ENCODE data around the gene ZGLP1. TPM values are rescaled to one million over a fixed set of nuclear protein-coding genes. Genes with fewer than 3 reads are reported as not detected.

Gene ZGLP1
- total RNA-seq, 2 experiments from 2014 or later, result 0.85 to 2.0 TPM

DNA sequence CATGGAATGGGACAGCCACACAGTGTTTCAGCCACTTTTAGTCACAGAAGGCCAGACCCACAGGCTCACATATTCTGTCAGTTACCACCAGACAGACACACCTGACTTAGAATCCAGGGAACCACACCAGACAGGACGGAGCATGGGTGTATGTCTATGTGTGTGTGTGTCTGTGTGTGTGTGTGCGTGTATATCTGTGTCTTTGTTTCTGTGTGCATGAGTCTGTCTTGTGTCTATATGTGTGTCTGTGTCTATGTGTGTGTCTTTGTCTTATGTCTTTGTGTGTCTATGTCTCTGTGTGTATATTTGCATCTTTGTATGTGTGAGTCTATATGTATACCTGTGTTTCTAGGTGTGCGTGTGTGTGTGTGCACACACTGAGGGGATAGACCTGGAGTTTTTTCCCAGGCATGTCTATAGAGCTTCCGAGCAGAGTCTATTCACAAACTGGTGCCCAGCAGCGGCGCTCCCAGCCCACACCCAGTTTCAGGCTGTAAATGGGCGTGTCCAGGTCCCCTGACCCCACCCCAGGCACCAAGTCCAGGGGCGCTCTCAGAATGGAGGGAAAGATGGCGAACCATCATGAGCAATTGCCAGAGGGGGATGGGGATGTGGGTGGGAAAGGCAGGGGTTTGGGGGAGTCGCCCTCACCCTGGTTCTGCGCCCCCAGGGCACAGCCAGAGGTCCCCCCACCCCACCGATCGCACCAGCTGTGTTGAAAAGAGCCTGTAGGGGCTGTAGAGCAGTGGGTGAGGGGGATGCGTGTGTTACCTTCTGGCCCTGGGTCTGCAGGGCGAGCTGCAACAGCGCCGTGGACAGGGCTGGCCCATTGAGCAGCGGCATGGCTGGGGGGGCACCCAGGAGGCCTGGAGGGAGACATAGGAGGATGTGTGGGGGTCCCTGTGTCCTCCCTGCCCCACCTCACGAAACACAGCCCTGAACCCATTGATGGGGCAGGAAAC, 12.5 kb upstream of the ZGLP1 start:
- Mint-ChIP-seq H3K9me3 (no peaks in the 10 kb centered on the region), H3K27me3 (no peaks in the 10 kb centered on the region), H3K27ac (no peak overlapping the region), H3K4me3 (no peak overlapping the region), H3K4me1 (ENCODE audit: low read depth) (no peaks in the 10 kb centered on the region), H3K36me3 (peaks cover 22% of the 10 kb centered on the region)
- POLR2A ChIA-PET, result no interaction called here
- intact Hi-C loops (cut with micrococcal nuclease), result no loop called here
- DNase-seq, result no peak
- CTCF ChIA-PET, result interaction anchor here (1.4 to 1.6 kb wide), 2 partner anchors 63 to 66 kb away, joined by 4 read pairs; no protein-coding TSS in a partner anchor

- Mint-ChIP-seq H3K27me3 (no peaks in the 10 kb centered on the region), H3K36me3 (peaks cover 21% of the 10 kb centered on the region), H3K27ac (no peak overlapping the region), H3K4me1 (ENCODE audit: low read depth) (peaks cover under 1% of the 10 kb centered on the region), H3K4me3 (no peak overlapping the region), H3K9me3 (no peaks in the 10 kb centered on the region)
- intact Hi-C loops (cut with micrococcal nuclease), result no loop called here
- ChIA-PET POLR2A (no interaction called here), CTCF (interaction anchor here (1.6 kb wide), 1 partner anchor 62 kb away, joined by 4 read pairs; no protein-coding TSS in a partner anchor)
- no peak for DNase-seq
Observed at GRCh38 chr19:10321417-10321797, 11.8 kb upstream of the ZGLP1 start.

DNA sequence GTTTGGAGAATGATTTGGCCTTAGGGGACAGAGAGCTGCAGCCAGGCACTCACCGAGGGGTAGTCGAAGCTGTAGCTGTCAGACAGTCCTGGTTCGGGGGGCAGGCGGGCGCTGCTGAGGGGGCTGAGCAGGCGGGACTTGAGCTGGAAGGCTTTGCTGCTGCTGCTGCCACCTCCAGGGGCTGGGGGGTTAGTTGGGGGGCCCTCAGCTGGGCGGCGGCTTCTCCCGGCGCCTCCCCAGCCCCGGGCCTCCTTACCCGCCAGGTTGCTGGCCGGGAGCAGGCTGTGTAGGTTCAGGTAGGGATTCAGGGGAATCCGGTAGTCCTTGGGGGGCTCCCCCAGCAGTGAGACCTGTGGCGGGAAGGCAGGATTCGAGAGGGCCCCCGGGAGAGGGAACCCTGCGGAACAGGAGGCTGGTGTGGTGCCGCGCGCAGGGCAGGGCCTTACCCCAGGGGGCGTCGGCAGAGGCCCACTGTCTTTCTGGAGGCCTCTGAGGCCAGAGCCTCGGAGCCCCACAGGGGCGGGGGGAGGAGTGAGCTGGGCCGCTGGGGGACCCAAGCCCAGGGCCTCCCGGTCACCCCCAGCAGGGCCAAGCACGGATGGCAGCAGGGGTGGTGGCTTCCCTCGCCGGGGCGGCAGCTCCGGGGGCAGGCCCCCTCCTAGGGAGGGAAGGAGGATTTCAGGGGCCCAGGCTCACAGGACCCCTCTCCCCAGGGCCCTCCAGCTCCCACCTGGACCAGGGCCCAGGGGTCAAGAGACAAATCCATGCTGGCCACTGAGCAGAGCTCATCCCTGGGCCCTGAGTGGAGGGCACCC, 11.2 kb upstream of the ZGLP1 start:
- no peak for DNase-seq
- Mint-ChIP-seq H3K27ac (no peak overlapping the region), H3K4me3 (no peak overlapping the region), H3K4me1 (ENCODE audit: low read depth) (peaks cover 6% of the 10 kb centered on the region), H3K27me3 (no peaks in the 10 kb centered on the region), H3K36me3 (peaks cover 25% of the 10 kb centered on the region), H3K9me3 (no peaks in the 10 kb centered on the region)
- ChIA-PET CTCF (interaction anchor here (1.6 kb wide), 1 partner anchor 62 kb away, joined by 4 read pairs; no protein-coding TSS in a partner anchor), POLR2A (interaction anchor here (0.7 kb wide), 1 partner anchor 53 kb away, joined by 4 read pairs; no protein-coding TSS in a partner anchor)
- intact Hi-C loops (cut with micrococcal nuclease), result no loop called here

GRCh38 chr19:10318807-10319682, 9.4 kb upstream of the ZGLP1 start:
- no peak overlapping the region for H3K4me3 Mint-ChIP-seq
- H3K36me3 Mint-ChIP-seq, result peaks cover 23% of the 10 kb centered on the region
- intact Hi-C loops (cut with micrococcal nuclease), result no loop called here

GRCh38 chr19:10317857-10318462, 8.3 kb upstream of the ZGLP1 start:
- H3K36me3 Mint-ChIP-seq, result peaks cover 20% of the 10 kb centered on the region
- no peak overlapping the region for H3K27ac Mint-ChIP-seq
- H3K9me3 Mint-ChIP-seq, result no peaks in the 10 kb centered on the region
- ChIA-PET CTCF (interaction anchor here (0.7 to 1.8 kb wide), 3 partner anchors 31 to 92 kb away, joined by 3 to 4 read pairs (median 3); partner anchors contain the start of gene ICAM4), POLR2A (no interaction called here)
- H3K4me1 Mint-ChIP-seq (ENCODE audit: low read depth), result peaks cover 17% of the 10 kb centered on the region
- intact Hi-C loops (cut with micrococcal nuclease), result loop anchor here (2.0 kb wide), 1 partner anchor 15 kb away; the partner anchor contains the start of gene RAVER1
- no peaks in the 10 kb centered on the region for H3K27me3 Mint-ChIP-seq
- no peak overlapping the region for H3K4me3 Mint-ChIP-seq
- no peak for DNase-seq

More at GRCh38 chr19:10318807-10319682, 9.4 kb upstream of the ZGLP1 start:
- no peak for DNase-seq
- ChIA-PET POLR2A (no interaction called here), CTCF (interaction anchor here (0.6 to 1.1 kb wide), 2 partner anchors 29 to 32 kb away, joined by 3 read pairs; partner anchors contain the start of genes ICAM4 and ICAM5)
- Mint-ChIP-seq H3K4me1 (ENCODE audit: low read depth) (peaks cover 17% of the 10 kb centered on the region), H3K9me3 (no peaks in the 10 kb centered on the region), H3K27me3 (no peaks in the 10 kb centered on the region), H3K27ac (no peak overlapping the region)

- Mint-ChIP-seq H3K36me3 (peaks cover 20% of the 10 kb centered on the region), H3K4me1 (ENCODE audit: low read depth) (peaks cover 17% of the 10 kb centered on the region), H3K27ac (peak overlapping the region; percentile 33), H3K4me3 (no peak overlapping the region), H3K9me3 (no peaks in the 10 kb centered on the region), H3K27me3 (no peaks in the 10 kb centered on the region)
- ChIA-PET POLR2A (interaction anchor here (0.5 to 1.2 kb wide), 2 partner anchors 16 to 889 kb away, joined by 4 read pairs; partner anchors contain the start of gene RAVER1), CTCF (interaction anchor here (0.7 to 1.8 kb wide), 2 partner anchors 57 to 92 kb away, joined by 3 to 4 read pairs; no protein-coding TSS in a partner anchor)
- intact Hi-C loops (cut with micrococcal nuclease), result loop anchor here (2.0 kb wide), 1 partner anchor 16 kb away; the partner anchor contains the start of gene RAVER1
- no peak for DNase-seq
Observed at GRCh38 chr19:10317045-10317856, 7.6 kb upstream of the ZGLP1 start.

DNA sequence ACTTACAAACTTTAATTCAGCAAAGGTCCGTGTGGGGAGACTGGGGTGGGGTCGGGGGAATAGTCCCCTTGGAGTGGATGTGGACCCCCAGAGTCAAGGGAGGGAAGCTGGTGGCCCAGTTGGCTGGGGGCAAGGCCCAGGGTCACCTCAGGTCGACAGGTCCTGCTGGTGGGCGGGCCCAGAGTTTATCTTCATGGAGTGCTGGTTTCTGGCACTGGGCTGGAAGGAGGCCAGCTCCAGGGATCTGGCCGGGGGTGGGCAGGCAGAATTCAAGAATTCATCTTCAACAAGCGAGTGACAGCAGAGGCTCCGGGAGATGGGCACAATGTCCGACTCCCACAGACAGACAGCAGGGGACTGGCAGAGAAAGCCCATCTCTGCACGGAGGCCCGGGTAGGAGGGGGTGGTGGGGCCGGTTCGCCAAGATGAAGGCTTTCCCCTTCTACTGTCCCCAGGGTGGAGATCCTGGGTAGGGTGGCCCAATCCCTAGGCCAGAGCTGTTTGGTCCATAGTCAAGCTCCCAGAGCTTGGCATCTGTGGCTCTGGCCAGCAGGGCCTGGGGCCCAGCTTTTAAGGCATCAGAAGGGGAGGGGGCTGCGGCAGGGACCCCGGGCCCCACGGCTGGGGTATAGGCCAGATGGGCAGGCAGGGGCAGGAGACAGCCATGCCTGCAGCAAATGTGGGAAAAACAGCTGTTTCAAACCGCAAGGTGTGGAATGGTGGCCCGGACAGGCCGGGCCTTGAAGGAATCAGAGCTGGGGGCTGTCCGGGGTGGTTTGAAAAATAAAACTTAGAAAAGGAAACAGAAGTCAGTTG, 6.8 kb upstream of the ZGLP1 start:
- Mint-ChIP-seq H3K4me1 (ENCODE audit: low read depth) (peaks cover 17% of the 10 kb centered on the region), H3K4me3 (peak overlapping the region; percentile 82), H3K9me3 (no peaks in the 10 kb centered on the region), H3K27me3 (no peaks in the 10 kb centered on the region), H3K36me3 (peaks cover 16% of the 10 kb centered on the region), H3K27ac (peak overlapping the region; percentile 79)
- ChIA-PET CTCF (interaction anchor here (1.8 kb wide), 1 partner anchor 56 kb away, joined by 4 read pairs; no protein-coding TSS in a partner anchor), POLR2A (interaction anchor here (0.5 to 1.2 kb wide), 2 partner anchors 17 to 890 kb away, joined by 4 read pairs; partner anchors contain the start of gene RAVER1)
- no peak for DNase-seq
- intact Hi-C loops (cut with micrococcal nuclease), result loop anchor here (2.0 kb wide), 1 partner anchor 16 kb away; the partner anchor contains the start of gene RAVER1

DNA sequence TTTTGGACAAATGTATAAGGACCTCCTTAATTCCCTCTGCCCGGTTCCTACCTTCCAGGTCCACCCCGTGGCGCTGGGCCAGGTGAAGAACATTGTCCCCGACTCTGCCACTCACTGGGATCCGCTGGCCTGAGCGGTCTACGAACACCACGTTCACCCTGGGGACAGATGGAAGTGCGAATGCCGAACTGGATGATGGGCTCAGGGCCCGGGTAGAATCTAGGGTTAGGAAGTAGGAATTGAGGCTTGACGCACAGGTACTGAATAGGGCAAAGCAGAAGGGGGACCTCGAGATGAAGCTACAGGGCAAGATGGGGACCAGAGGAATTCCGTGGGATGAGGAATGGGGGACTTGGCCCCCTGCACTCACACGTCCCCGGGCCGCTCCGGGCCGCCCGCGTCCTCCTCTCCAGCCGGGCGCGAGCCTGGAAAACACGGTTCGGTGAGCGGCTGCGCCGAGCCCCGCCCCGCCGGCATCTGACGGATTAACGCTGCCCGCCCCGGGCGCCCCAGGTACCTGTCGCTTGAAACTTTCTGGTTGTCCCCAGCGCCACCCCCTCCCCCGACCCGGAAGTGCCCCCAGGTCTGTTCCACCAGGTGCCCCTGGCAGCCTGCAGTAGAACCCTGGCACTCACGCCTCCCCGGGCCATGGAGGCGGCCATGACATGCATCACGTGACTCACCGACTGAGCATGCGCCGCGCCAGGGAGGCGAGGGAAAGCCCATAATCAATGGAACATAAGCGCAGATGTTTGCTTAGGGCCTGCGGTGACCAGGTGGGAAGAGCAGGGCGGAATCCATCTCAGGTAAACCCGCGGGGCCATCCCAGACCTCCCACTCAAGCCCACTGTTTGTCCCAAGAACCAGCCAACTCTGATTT, 6.0 kb upstream of the ZGLP1 start, which contains the start of gene FDX2:
Gene FDX2, minus strand, starts transcription at position 681 of the 880 bp plus-strand sequence. Its CDS starts 19 bp downstream, at position 662.
- Mint-ChIP-seq H3K36me3 (peaks cover 16% of the 10 kb centered on the region), H3K4me3 (peak within 1 kb of the TSS; percentile 82), H3K9me3 (no peaks in the 10 kb centered on the region), H3K27me3 (no peaks in the 10 kb centered on the region), H3K27ac (peak within 1 kb of the TSS; percentile 79), H3K4me1 (ENCODE audit: low read depth) (peaks cover 17% of the 10 kb centered on the region)
- peak; percentile 94 for DNase-seq
- CTCF ChIA-PET, result interaction anchor here (1.0 kb wide), 2 partner anchors 46 to 73 kb away, joined by 3 read pairs; no protein-coding TSS in a partner anchor
- POLR2A ChIA-PET, result no interaction called here
- intact Hi-C loops (cut with micrococcal nuclease), result loop anchor here (2.0 kb wide), 1 partner anchor 17 kb away; the partner anchor contains the start of gene RAVER1

- CTCF ChIA-PET, result interaction anchor here (0.9 kb wide), 1 partner anchor 172 kb away, joined by 4 read pairs; no protein-coding TSS in a partner anchor
- no peaks in the 10 kb centered on the region for H3K9me3 Mint-ChIP-seq
- no peaks in the 10 kb centered on the region for H3K36me3 Mint-ChIP-seq
- H3K27ac Mint-ChIP-seq, result no peak overlapping the region
- no peak overlapping the region for H3K4me3 Mint-ChIP-seq
- H3K27me3 Mint-ChIP-seq, result no peaks in the 10 kb centered on the region
- H3K4me1 Mint-ChIP-seq (ENCODE audit: low read depth), result peaks cover 7% of the 10 kb centered on the region
- intact Hi-C loops (cut with micrococcal nuclease), result no loop called here
- POLR2A ChIA-PET, result interaction anchor here (1.3 kb wide), 1 partner anchor 18 kb away, joined by 4 read pairs; no protein-coding TSS in a partner anchor
- DNase-seq, result no peak
Observed at GRCh38 chr19:10306327-10306726, 3.3 kb downstream of the ZGLP1 start.
